ENCODE measurements around the gene SPTBN1. TPM values are rescaled to one million over a fixed set of nuclear protein-coding genes. Genes with fewer than 3 reads are reported as not detected.

SPTBN1 gene
- total RNA-seq, 1 experiment from 2014 or later = 202 TPM

- H2AFZ ChIP-seq (ENCODE audit: low read length) = no peak overlapping the region
- no peak overlapping the region for H3K4me3 ChIP-seq (ENCODE audit: low read length)
- DNase-seq = no peak
- H3K9ac ChIP-seq (ENCODE audit: low read length) = no peak overlapping the region
- no peak overlapping the region for H3K27ac ChIP-seq (ENCODE audit: low read length)
- H3K4me1 ChIP-seq (ENCODE audit: insufficient read depth, low read length) = peaks cover 26% of the 10 kb centered on the region
- H3K79me2 ChIP-seq (ENCODE audit: low read length) = peaks cover 10% of the 10 kb centered on the region
- ChIA-PET POLR2A (ENCODE audit: unreplicated experiment) (no interaction called here), CTCF (no interaction called here)
- H3K36me3 ChIP-seq (ENCODE audit: low read depth, low read length) = no peaks in the 10 kb centered on the region
- H3F3A ChIP-seq (ENCODE audit: low read length, unreplicated experiment) = no peaks in the 10 kb centered on the region
- no peak for ATAC-seq
- intact Hi-C loops (cut with micrococcal nuclease) = no loop called here
- TF ChIP-seq EZH2phosphoT487 (IDR thresholded peaks at IDR 0.05; ENCODE audit: borderline replicate concordance, low read length) (no peak), EZH2 (IDR thresholded peaks at IDR 0.05; ENCODE audit: low read length, unreplicated experiment) (no peak), CTCF (conservative IDR thresholded peaks at IDR 0.05; ENCODE audit: low read depth, low read length) (no peak)
- no TSS peak for BruUV-seq (replicated peaks)
- H4K20me1 ChIP-seq (ENCODE audit: low read length) = no peaks in the 10 kb centered on the region
- no peaks in the 10 kb centered on the region for H3K9me3 ChIP-seq (ENCODE audit: low read length)
- H3K27me3 ChIP-seq (ENCODE audit: low read length) = no peaks in the 10 kb centered on the region
- no peak overlapping the region for H3K4me2 ChIP-seq (ENCODE audit: low read length)
- H3K9me2 ChIP-seq (replicated peaks; ENCODE audit: low read length) = no peaks in the 10 kb centered on the region
Measured at GRCh38 chr2:54518430-54518829, 62.3 kb downstream of the SPTBN1 start.

- Histone ChIP-seq H2AFZ (ENCODE audit: low read length) (no peak overlapping the region), H3K4me2 (ENCODE audit: low read length) (peak overlapping the region; percentile 38; the same call in 1 of the 2 replicates), H3K27ac (ENCODE audit: low read length) (peak overlapping the region; percentile 47), H3F3A (ENCODE audit: low read length, unreplicated experiment) (no peaks in the 10 kb centered on the region), H3K9me2 (replicated peaks; ENCODE audit: low read length) (no peaks in the 10 kb centered on the region), H4K20me1 (ENCODE audit: low read length) (no peaks in the 10 kb centered on the region), H3K9ac (ENCODE audit: low read length) (no peak overlapping the region), H3K4me3 (ENCODE audit: low read length) (no peak overlapping the region), H3K9me3 (ENCODE audit: low read length) (no peaks in the 10 kb centered on the region), H3K79me2 (ENCODE audit: low read length) (peaks cover 20% of the 10 kb centered on the region), H3K36me3 (ENCODE audit: low read depth, low read length) (no peaks in the 10 kb centered on the region), H3K4me1 (ENCODE audit: insufficient read depth, low read length) (peaks cover 34% of the 10 kb centered on the region), H3K27me3 (ENCODE audit: low read length) (no peaks in the 10 kb centered on the region)
- BruUV-seq (replicated peaks) = no TSS peak
- no peak for TF ChIP-seq CTCF (conservative IDR thresholded peaks at IDR 0.05; ENCODE audit: low read depth, low read length)
- no peak for TF ChIP-seq EZH2 (IDR thresholded peaks at IDR 0.05; ENCODE audit: low read length, unreplicated experiment)
- TF ChIP-seq EZH2phosphoT487 (IDR thresholded peaks at IDR 0.05; ENCODE audit: borderline replicate concordance, low read length) = no peak
- peak; percentile 8 for DNase-seq
- ATAC-seq = no peak
- ChIA-PET CTCF (interaction anchor here (1.0 kb wide), 3 partner anchors 69 to 416 kb away, joined by 3 to 5 read pairs (median 3); no protein-coding TSS in a partner anchor), POLR2A (ENCODE audit: unreplicated experiment) (interaction anchor here (0.5 kb wide), 1 partner anchor 85 kb away, joined by 5 read pairs; no protein-coding TSS in a partner anchor)
- intact Hi-C loops (cut with micrococcal nuclease) = loop anchor here (5.0 kb wide), 2 partner anchors 63 to 413 kb away; partner anchors contain the start of gene SPTBN1
Measured at GRCh38 chr2:54519841-54520459, 63.8 kb downstream of the SPTBN1 start.

GRCh38 chr2:54520687-54521086, 64.6 kb downstream of the SPTBN1 start:
- peaks cover 35% of the 10 kb centered on the region for H3K4me1 ChIP-seq (ENCODE audit: insufficient read depth, low read length)
- DNase-seq (peak; percentile 84), ATAC-seq (peak; percentile 84)
- no peaks in the 10 kb centered on the region for H3K9me2 ChIP-seq (replicated peaks; ENCODE audit: low read length)
- H4K20me1 ChIP-seq (ENCODE audit: low read length) = no peaks in the 10 kb centered on the region
- peak overlapping the region; percentile 38; the same call in 1 of the 2 replicates for H3K4me2 ChIP-seq (ENCODE audit: low read length)
- no peaks in the 10 kb centered on the region for H3F3A ChIP-seq (ENCODE audit: low read length, unreplicated experiment)
- TF ChIP-seq EZH2 (IDR thresholded peaks at IDR 0.05; ENCODE audit: low read length, unreplicated experiment) = no peak
- no peak for TF ChIP-seq CTCF (conservative IDR thresholded peaks at IDR 0.05; ENCODE audit: low read depth, low read length)
- TF ChIP-seq EZH2phosphoT487 (IDR thresholded peaks at IDR 0.05; ENCODE audit: borderline replicate concordance, low read length) = no peak
- CTCF ChIA-PET = interaction anchor here (1.0 kb wide), 3 partner anchors 69 to 417 kb away, joined by 3 to 5 read pairs (median 3); no protein-coding TSS in a partner anchor
- no peak overlapping the region for H3K4me3 ChIP-seq (ENCODE audit: low read length)
- H3K27me3 ChIP-seq (ENCODE audit: low read length) = no peaks in the 10 kb centered on the region
- H3K36me3 ChIP-seq (ENCODE audit: low read depth, low read length) = no peaks in the 10 kb centered on the region
- intact Hi-C loops (cut with micrococcal nuclease) = loop anchor here (5.0 kb wide), 2 partner anchors 63 to 413 kb away; partner anchors contain the start of gene SPTBN1
- peaks cover 20% of the 10 kb centered on the region for H3K79me2 ChIP-seq (ENCODE audit: low read length)
- BruUV-seq (replicated peaks) = no TSS peak
- H3K9ac ChIP-seq (ENCODE audit: low read length) = no peak overlapping the region
- H2AFZ ChIP-seq (ENCODE audit: low read length) = no peak overlapping the region
- H3K27ac ChIP-seq (ENCODE audit: low read length) = peak overlapping the region; percentile 47
- POLR2A ChIA-PET (ENCODE audit: unreplicated experiment) = interaction anchor here (0.5 to 0.6 kb wide), 2 partner anchors 38 to 84 kb away, joined by 3 to 5 read pairs; no protein-coding TSS in a partner anchor
- H3K9me3 ChIP-seq (ENCODE audit: low read length) = no peaks in the 10 kb centered on the region

All from PC-3 (cell line).